ENCODE measurements around the gene ZEB2. TPM values are rescaled to one million over a fixed set of nuclear protein-coding genes. Genes with fewer than 3 reads are reported as not detected.
A peak's percentile ranks its signal among the peaks of the same experiment; 100 is the strongest.

The ZEB2 gene
- total RNA-seq, 6 experiments from 2014 or later: 13.5 to 35.9 (median 21.7) TPM

DNA sequence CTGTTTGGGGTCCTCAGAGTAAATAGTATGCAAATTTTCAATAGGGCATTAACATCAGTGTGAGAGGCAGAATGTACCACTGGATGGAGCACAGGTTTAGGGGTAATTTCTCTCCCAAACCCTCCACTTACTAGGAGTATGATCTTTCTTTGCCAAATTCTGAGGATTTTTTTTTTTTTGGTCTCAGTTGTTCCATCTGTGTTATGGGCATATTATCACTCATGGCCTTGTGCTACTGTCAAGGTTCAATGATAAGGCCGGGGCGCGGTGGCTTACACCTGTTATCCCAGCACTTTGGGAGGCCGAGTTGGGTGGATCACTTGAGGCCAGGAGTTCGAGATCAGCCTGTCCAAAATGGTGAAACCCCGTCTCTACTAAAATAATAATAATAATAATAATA, 30.2 kb upstream of the ZEB2 start:
- WGBS (ENCODE audit: insufficient coverage, low coverage, low lambda C conversion rate, missing lambda C conversion rate): 88% methylated on average over 6 of the region's 6 CpGs
- no peaks in the 10 kb centered on the region for H3K4me1 ChIP-seq
- no peak overlapping the region for H3K4me3 ChIP-seq
- DNase-seq (no peak), ATAC-seq (no peak)
- H3K27ac ChIP-seq: no peak overlapping the region
- no peaks in the 10 kb centered on the region for H3K36me3 ChIP-seq
- intact Hi-C loops (cut with DNase I): no loop called here
- H3K9me3 ChIP-seq: no peaks in the 10 kb centered on the region
- TF ChIP-seq, protein P1, sequence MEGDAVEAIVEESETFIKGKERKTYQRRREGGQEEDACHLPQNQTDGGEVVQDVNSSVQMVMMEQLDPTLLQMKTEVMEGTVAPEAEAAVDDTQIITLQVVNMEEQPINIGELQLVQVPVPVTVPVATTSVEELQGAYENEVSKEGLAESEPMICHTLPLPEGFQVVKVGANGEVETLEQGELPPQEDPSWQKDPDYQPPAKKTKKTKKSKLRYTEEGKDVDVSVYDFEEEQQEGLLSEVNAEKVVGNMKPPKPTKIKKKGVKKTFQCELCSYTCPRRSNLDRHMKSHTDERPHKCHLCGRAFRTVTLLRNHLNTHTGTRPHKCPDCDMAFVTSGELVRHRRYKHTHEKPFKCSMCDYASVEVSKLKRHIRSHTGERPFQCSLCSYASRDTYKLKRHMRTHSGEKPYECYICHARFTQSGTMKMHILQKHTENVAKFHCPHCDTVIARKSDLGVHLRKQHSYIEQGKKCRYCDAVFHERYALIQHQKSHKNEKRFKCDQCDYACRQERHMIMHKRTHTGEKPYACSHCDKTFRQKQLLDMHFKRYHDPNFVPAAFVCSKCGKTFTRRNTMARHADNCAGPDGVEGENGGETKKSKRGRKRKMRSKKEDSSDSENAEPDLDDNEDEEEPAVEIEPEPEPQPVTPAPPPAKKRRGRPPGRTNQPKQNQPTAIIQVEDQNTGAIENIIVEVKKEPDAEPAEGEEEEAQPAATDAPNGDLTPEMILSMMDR (IDR thresholded peaks at IDR 0.05): no peak
- TF ChIP-seq POLR2A (IDR thresholded peaks at IDR 0.05): no peak
- no peaks in the 10 kb centered on the region for H3K27me3 ChIP-seq

DNA sequence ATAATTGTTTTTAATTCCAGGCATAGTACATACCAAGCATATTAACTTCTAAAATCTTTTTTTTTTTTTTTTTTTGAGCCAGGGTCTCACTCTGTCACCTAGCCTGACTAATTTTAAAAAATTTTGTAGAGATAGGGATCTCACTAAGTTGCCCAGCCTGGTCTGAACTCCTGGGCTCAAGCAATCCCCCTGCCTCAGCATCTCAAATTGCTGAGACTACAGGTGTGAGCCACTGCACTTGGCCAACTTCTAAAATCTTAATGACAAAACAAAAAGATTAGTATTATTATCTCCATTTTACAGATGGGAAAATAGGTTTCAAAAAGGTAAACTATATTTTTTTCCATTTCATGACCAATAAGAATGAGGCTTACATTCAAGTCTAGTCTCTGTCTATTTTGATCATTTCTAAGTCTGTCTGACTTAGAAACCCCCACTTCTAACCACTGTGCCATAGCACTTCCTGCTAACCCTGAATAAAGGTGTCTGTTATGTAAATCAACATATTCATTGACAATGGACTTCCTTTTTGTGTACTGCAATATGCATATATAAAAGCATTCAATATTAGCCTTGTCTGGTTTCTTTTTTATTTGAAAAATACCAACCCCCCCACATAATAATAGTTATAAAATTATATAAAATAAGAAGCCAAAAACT, 28.7 kb upstream of the ZEB2 start:
- no peak for ATAC-seq
- intact Hi-C loops (cut with DNase I): no loop called here

DNA sequence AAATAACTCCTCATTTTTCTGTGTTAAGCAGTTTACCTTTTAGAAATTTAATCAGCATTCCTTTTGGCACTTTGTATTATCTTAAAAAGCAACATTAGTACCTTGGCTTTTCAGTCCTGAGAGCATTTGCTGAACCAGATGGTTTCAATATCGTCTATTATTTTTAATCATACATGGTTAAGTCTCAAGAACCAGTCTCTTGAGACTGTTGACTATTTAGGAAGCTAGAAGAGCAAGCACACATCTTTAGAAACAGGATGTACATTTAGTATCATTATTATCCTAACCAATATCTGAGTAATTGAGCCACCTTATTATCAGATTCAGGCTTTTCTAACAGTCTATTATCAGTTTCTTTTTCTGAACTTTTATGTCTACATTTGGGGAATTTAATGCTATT, 28.2 kb upstream of the ZEB2 start:
- DNase-seq (no peak), ATAC-seq (no peak)
- intact Hi-C loops (cut with DNase I): no loop called here
- H3K27me3 ChIP-seq: no peaks in the 10 kb centered on the region
- no peak overlapping the region for H3K27ac ChIP-seq
- no peak for TF ChIP-seq POLR2A (IDR thresholded peaks at IDR 0.05)
- TF ChIP-seq, protein P1 (IDR thresholded peaks at IDR 0.05): no peak
- 42% methylated on average over 1 of the region's 1 CpG for WGBS (ENCODE audit: insufficient coverage, low coverage, low lambda C conversion rate, missing lambda C conversion rate)
- H3K9me3 ChIP-seq: no peaks in the 10 kb centered on the region
- no peak overlapping the region for H3K4me3 ChIP-seq
- no peaks in the 10 kb centered on the region for H3K4me1 ChIP-seq
- no peaks in the 10 kb centered on the region for H3K36me3 ChIP-seq

More for the DNA sequence above, 28.7 kb upstream of the ZEB2 start:
- H3K27ac ChIP-seq: no peak overlapping the region
- no peaks in the 10 kb centered on the region for H3K9me3 ChIP-seq
- H3K4me1 ChIP-seq: no peaks in the 10 kb centered on the region
- no peaks in the 10 kb centered on the region for H3K27me3 ChIP-seq
- no peak for DNase-seq
- no peak for TF ChIP-seq POLR2A (IDR thresholded peaks at IDR 0.05)
- TF ChIP-seq, protein P1 (IDR thresholded peaks at IDR 0.05): no peak
- H3K4me3 ChIP-seq: no peak overlapping the region
- no peaks in the 10 kb centered on the region for H3K36me3 ChIP-seq

DNA sequence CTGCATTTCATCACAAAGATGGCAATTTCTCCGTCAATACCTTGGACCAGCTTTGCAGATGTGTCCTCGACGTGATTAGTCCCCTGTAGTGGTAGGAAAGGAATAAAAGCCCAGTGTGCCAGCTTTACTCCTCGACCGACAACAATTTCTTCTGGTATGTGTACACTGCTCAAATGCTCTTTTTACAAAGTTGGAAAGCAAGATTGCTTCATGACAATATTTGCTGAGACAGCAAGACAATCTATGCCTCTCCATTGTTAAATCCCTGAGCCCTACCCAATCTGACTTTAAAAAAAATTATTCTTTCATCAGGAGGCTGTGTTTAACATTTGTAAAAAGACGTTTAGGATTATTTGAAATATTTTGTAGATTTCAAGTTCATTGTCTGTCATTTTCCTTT, 27.6 kb upstream of the ZEB2 start:
- TF ChIP-seq, protein P1 (IDR thresholded peaks at IDR 0.05): no peak
- TF ChIP-seq POLR2A (IDR thresholded peaks at IDR 0.05): no peak
- WGBS (ENCODE audit: insufficient coverage, low coverage, low lambda C conversion rate, missing lambda C conversion rate): 66% methylated on average over 6 of the region's 6 CpGs
- ATAC-seq (no peak), DNase-seq (no peak)
- no peaks in the 10 kb centered on the region for H3K4me1 ChIP-seq
- H3K4me3 ChIP-seq: no peak overlapping the region
- no peaks in the 10 kb centered on the region for H3K9me3 ChIP-seq
- H3K36me3 ChIP-seq: no peaks in the 10 kb centered on the region
- no peaks in the 10 kb centered on the region for H3K27me3 ChIP-seq
- no peak overlapping the region for H3K27ac ChIP-seq
- intact Hi-C loops (cut with DNase I): no loop called here

DNA sequence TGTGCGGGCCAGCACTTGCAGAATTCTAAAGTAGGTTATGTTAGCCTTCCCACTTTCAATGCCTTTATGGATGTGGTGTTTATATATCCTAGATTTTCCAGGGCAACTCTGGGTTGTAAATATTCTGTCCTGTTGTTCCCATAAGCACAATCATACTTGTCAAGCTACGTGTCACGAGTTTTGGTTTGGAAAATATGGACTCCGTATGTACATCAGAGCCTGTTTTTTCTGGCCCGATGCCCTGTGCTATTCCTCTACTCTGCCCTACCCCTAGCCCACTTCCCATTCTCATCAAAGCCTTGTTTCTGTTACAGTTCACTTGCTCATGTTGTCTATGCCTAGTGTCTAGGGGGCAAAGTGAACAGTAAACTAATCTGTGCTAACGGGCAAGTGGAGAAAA, 27.0 kb upstream of the ZEB2 start:
- no peak overlapping the region for H3K4me3 ChIP-seq
- H3K27me3 ChIP-seq: no peaks in the 10 kb centered on the region
- intact Hi-C loops (cut with DNase I): no loop called here
- DNase-seq (no peak), ATAC-seq (peak in 1 of 4 donors; percentile 25)
- no peaks in the 10 kb centered on the region for H3K9me3 ChIP-seq
- no peaks in the 10 kb centered on the region for H3K36me3 ChIP-seq
- TF ChIP-seq, protein P1 (IDR thresholded peaks at IDR 0.05): no peak
- TF ChIP-seq POLR2A (IDR thresholded peaks at IDR 0.05): no peak
- H3K27ac ChIP-seq: no peak overlapping the region
- no peaks in the 10 kb centered on the region for H3K4me1 ChIP-seq
- 52% methylated on average over 6 of the region's 6 CpGs for WGBS (ENCODE audit: insufficient coverage, low coverage, low lambda C conversion rate, missing lambda C conversion rate)
